Body of pancreas (tissue), 4 donors: Measurements from ENCODE around the gene OR8H1.

ENCODE experiments used
- POLR2A ChIP-seq, 3 donors: fragments of 450-650 bp; IDR thresholded peaks; one replicate each; pipeline ENCODE4 v1.6.1; 2016; ENCODE audit warnings: antibody characterized with exemption in 3 of 3, mild to moderate bottlenecking in 2 of 3
- TF ChIP-seq, protein P1 (sequence below), 7 experiments: fragments of 450-650 bp in 4 of 7; fragments of 200-600 bp in 3 of 7; sonication (generic) in 3 of 7; IDR thresholded peaks; one replicate each; pipeline ENCODE4 v1.5.1; 2016 to 2019; ENCODE audit warnings: antibody characterized with exemption in 7 of 7

DNA sequence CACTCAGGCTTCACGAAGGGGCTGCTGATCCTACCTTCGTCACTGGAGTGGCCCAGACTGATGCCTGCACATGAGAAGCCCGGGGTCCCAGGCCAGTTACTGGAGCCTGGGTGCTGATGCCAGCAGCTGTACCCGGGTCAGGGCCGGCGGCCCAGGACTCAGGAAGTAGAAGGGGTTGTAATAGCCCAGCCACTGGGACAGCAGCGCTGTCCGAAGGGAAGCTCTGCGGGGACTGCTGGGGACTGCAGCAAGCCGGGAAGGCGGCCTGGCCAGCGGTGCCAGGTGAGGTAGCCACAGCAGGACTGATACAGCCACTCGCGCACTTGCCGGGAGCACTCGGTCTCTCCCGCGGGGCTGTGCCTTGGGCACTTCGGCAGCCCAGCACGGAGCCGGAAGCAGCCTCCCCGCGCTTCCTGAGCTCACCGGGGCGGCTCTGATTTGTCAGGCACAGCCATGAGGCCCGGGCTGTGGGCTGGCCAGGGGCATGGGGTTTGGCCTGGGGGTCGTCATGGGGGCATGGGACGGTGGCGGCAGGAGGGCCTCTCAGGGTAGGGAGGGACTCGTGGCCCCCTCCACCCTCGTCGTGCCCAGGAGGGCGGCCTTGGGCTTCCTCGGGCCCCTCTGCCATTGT lies 39.9 kb upstream of the OR8H1 start:
- TF ChIP-seq, protein P1, sequence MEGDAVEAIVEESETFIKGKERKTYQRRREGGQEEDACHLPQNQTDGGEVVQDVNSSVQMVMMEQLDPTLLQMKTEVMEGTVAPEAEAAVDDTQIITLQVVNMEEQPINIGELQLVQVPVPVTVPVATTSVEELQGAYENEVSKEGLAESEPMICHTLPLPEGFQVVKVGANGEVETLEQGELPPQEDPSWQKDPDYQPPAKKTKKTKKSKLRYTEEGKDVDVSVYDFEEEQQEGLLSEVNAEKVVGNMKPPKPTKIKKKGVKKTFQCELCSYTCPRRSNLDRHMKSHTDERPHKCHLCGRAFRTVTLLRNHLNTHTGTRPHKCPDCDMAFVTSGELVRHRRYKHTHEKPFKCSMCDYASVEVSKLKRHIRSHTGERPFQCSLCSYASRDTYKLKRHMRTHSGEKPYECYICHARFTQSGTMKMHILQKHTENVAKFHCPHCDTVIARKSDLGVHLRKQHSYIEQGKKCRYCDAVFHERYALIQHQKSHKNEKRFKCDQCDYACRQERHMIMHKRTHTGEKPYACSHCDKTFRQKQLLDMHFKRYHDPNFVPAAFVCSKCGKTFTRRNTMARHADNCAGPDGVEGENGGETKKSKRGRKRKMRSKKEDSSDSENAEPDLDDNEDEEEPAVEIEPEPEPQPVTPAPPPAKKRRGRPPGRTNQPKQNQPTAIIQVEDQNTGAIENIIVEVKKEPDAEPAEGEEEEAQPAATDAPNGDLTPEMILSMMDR (IDR thresholded peaks at IDR 0.05), result no peak
- TF ChIP-seq POLR2A (IDR thresholded peaks at IDR 0.05), result no peak
